ENCODE measurements around the gene HIF1A. TPM values are rescaled to one million over a fixed set of nuclear protein-coding genes. Genes with fewer than 3 reads are reported as not detected.

The HIF1A gene
- total and polyA plus RNA-seq, 2 of the 8 experiments (the other 6 are each of a cell fraction or from before 2014, with no cell fraction given), result 54.8 to 175 TPM

- no peak for TF ChIP-seq NANOG (IDR thresholded peaks at IDR 0.05; ENCODE audit: insufficient read depth, low read depth, low read length, poor library complexity, severe bottlenecking)
- TF ChIP-seq KDM1A (IDR thresholded peaks at IDR 0.05; ENCODE audit: borderline replicate concordance, low read length), result no peak
- TF ChIP-seq ASH2L (IDR thresholded peaks at IDR 0.05; ENCODE audit: low read length), result no peak
- TF ChIP-seq RNF2 (IDR thresholded peaks at IDR 0.05; ENCODE audit: borderline replicate concordance, low read depth, low read length, missing control alignments, poor library complexity, severe bottlenecking), result no peak
- no peak for TF ChIP-seq SP1 (IDR thresholded peaks at IDR 0.05; ENCODE audit: low read depth, low read length)
Measured at GRCh38 chr14:61683108-61683507, 12.2 kb upstream of the HIF1A start (continued).
